DOHH2 (cell line): ENCODE data around the gene UNC5A.

ENCODE experiments used
- H3F3A ChIP-seq: fragments of 200-600 bp; sonication (generic), shearing (Covaris generic); 2 replicates; pipeline ENCODE4 v1.6.0; 2016; ENCODE audit warnings: antibody characterized with exemption, mild to moderate bottlenecking; ENCODE audit not compliant: control insufficient read depth, insufficient read depth
- H3K27ac ChIP-seq: fragments of 200-600 bp; sonication (generic); 2 replicates; pipeline ENCODE4 v1.5.1; 2014; ENCODE audit warnings: low read depth, mild to moderate bottlenecking, low read length, moderate library complexity
- H3K27me3 ChIP-seq: fragments of 200-600 bp; sonication (generic); 2 replicates; pipeline ENCODE4 v1.6.1; 2014; ENCODE audit warnings: mild to moderate bottlenecking, low read length, mixed read lengths; ENCODE audit not compliant: control insufficient read depth
- H3K36me3 ChIP-seq: fragments of 200-600 bp; sonication (generic); 2 replicates; pipeline ENCODE4 v1.6.1; 2014; ENCODE audit warnings: mild to moderate bottlenecking, low read length, moderate library complexity, mixed read lengths; ENCODE audit not compliant: control insufficient read depth
- H3K4me1 ChIP-seq: fragments of 200-600 bp; sonication (generic); 2 replicates; pipeline ENCODE4 v1.6.1; 2014; ENCODE audit warnings: mild to moderate bottlenecking, low read length, mixed read lengths; ENCODE audit not compliant: control insufficient read depth
- H3K4me2 ChIP-seq: fragments of 200-600 bp; sonication (generic); 2 replicates; pipeline ENCODE4 v1.6.0; 2014; ENCODE audit warnings: mild to moderate bottlenecking, low read length, moderate library complexity
- H3K4me3 ChIP-seq: fragments of 200-600 bp; sonication (generic); 2 replicates; pipeline ENCODE4 v1.5.1; 2014; ENCODE audit warnings: mild to moderate bottlenecking, low read length, mixed read lengths
- H3K79me2 ChIP-seq: fragments of 200-600 bp; sonication (generic); 2 replicates; pipeline ENCODE4 v1.6.1; 2014; ENCODE audit warnings: mild to moderate bottlenecking, low read length, mixed read lengths; ENCODE audit not compliant: control insufficient read depth
- H3K9me2 ChIP-seq: fragments of 200-600 bp; sonication (generic); replicated peaks from 2 replicates; pipeline ENCODE4 v1.6.1; 2014; ENCODE audit warnings: mild to moderate bottlenecking, low read length, mixed read lengths; ENCODE audit not compliant: control insufficient read depth
- H3K9me3 ChIP-seq: fragments of 200-600 bp; sonication (generic); 2 replicates; pipeline ENCODE4 v1.6.1; 2014; ENCODE audit warnings: antibody characterized with exemption, low read length, mixed read lengths; ENCODE audit not compliant: control insufficient read depth, insufficient read depth
- H4K20me1 ChIP-seq: fragments of 200-600 bp; sonication (generic); 2 replicates; pipeline ENCODE4 v1.6.0; 2014; ENCODE audit warnings: low read depth, mild to moderate bottlenecking, antibody characterized with exemption, low read length, moderate library complexity; ENCODE audit not compliant: control insufficient read depth, insufficient read depth
- CTCF ChIP-seq: fragments of 200-600 bp; sonication (generic); IDR thresholded peaks from one replicate; pipeline ENCODE4 v1.5.1; 2014; ENCODE audit warnings: antibody characterized with exemption, mild to moderate bottlenecking, low read depth, low read length; ENCODE audit not compliant: poor library complexity, severe bottlenecking
- EZH2phosphoT487 ChIP-seq: fragments of 200-600 bp; sonication (generic); IDR thresholded peaks from 2 replicates; pipeline ENCODE4 v1.6.1; 2017; ENCODE audit warnings: borderline replicate concordance, mild to moderate bottlenecking, antibody characterized with exemption, low read length, moderate library complexity, mixed read lengths

UNC5A gene

GRCh38 chr5:176796970-176797369, 13.4 kb upstream of the UNC5A start:
- no peak for TF ChIP-seq CTCF
- no peak for TF ChIP-seq EZH2phosphoT487
- Histone ChIP-seq H3K9me3 (no peaks in the 10 kb centered on the region; the same call in 1 of the 2 replicates), H3K36me3 (no peaks in the 10 kb centered on the region), H3K27ac (no peak overlapping the region), H3K79me2 (no peaks in the 10 kb centered on the region), H3K27me3 (no peaks in the 10 kb centered on the region; the same call in 1 of the 2 replicates), H4K20me1 (no peaks in the 10 kb centered on the region), H3K4me2 (no peak overlapping the region), H3K9me2 (no peaks in the 10 kb centered on the region), H3K4me1 (no peaks in the 10 kb centered on the region), H3F3A (no peaks in the 10 kb centered on the region), H3K4me3 (no peak overlapping the region)

GRCh38 chr5:176797456-176798050, 12.8 kb upstream of the UNC5A start:
- Histone ChIP-seq H3K27me3 (no peaks in the 10 kb centered on the region; the same call in 1 of the 2 replicates), H3K4me1 (no peaks in the 10 kb centered on the region), H3K9me3 (no peaks in the 10 kb centered on the region; the same call in 1 of the 2 replicates), H3K36me3 (no peaks in the 10 kb centered on the region), H3K79me2 (no peaks in the 10 kb centered on the region), H3F3A (no peaks in the 10 kb centered on the region), H3K4me2 (no peak overlapping the region), H3K9me2 (no peaks in the 10 kb centered on the region), H4K20me1 (no peaks in the 10 kb centered on the region), H3K4me3 (no peak overlapping the region), H3K27ac (no peak overlapping the region)
- TF ChIP-seq CTCF (no peak), EZH2phosphoT487 (no peak)

- Histone ChIP-seq H3K4me2 (no peak overlapping the region), H3K79me2 (no peaks in the 10 kb centered on the region)
Observed at GRCh38 chr5:176798086-176798876, 12.1 kb upstream of the UNC5A start.

More at GRCh38 chr5:176798086-176798876, 12.1 kb upstream of the UNC5A start:
- Histone ChIP-seq H3K27ac (no peak overlapping the region), H3F3A (no peaks in the 10 kb centered on the region), H3K4me3 (no peak overlapping the region), H3K36me3 (no peaks in the 10 kb centered on the region), H3K27me3 (no peaks in the 10 kb centered on the region; the same call in 1 of the 2 replicates), H4K20me1 (no peaks in the 10 kb centered on the region), H3K9me3 (no peaks in the 10 kb centered on the region; the same call in 1 of the 2 replicates), H3K4me1 (no peaks in the 10 kb centered on the region), H3K9me2 (no peaks in the 10 kb centered on the region)
- TF ChIP-seq EZH2phosphoT487, result no peak
- TF ChIP-seq CTCF, result no peak
